HEK293T (cell line): ENCODE data around the gene DMGDH.

Experiments used
- BHLHE40 ChIP-seq: fragments of 450-650 bp; IDR thresholded peaks from 2 replicates; pipeline ENCODE4 v1.6.1; 2016; ENCODE audit warnings: mild to moderate bottlenecking, moderate library complexity, borderline replicate concordance
- FOXK2 ChIP-seq: fragments of 450-650 bp; IDR thresholded peaks from 2 replicates; pipeline ENCODE4 v1.6.1; 2016; ENCODE audit warnings: mild to moderate bottlenecking
- FOXM1 ChIP-seq: fragments of 450-650 bp; IDR thresholded peaks from 2 replicates; pipeline ENCODE4 v1.6.1; 2017; ENCODE audit warnings: mild to moderate bottlenecking, borderline replicate concordance
- ZNF384 ChIP-seq: fragments of 450-650 bp; IDR thresholded peaks from 2 replicates; pipeline ENCODE4 v1.6.1; 2016
- TF ChIP-seq, protein P1 (sequence below): fragments of 450-650 bp; IDR thresholded peaks from 2 replicates; pipeline ENCODE4 v1.6.1; 2016

DNA sequence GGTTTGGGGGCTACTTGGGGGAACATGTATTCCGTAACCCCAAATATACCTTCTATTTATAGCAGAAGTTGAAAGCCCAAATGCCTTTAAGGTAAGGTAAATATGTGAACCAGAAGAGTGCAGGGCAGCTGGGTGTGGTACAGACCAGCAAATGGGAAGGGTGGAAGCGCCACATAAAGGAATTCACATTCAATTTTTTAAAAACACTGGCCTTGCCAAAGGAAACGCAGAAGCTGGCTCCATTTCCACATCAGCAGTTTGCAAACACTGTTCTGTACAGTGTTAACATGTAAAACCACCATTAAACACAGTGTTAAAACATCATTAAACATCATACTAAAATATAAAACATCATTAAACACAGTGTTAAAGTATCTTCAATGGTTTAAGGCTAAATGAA is 38.6 kb upstream of the DMGDH start:
- TF ChIP-seq, protein P1, sequence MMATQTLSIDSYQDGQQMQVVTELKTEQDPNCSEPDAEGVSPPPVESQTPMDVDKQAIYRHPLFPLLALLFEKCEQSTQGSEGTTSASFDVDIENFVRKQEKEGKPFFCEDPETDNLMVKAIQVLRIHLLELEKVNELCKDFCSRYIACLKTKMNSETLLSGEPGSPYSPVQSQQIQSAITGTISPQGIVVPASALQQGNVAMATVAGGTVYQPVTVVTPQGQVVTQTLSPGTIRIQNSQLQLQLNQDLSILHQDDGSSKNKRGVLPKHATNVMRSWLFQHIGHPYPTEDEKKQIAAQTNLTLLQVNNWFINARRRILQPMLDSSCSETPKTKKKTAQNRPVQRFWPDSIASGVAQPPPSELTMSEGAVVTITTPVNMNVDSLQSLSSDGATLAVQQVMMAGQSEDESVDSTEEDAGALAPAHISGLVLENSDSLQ: no peak
- TF ChIP-seq FOXM1 (no peak), ZNF384 (no peak), BHLHE40 (no peak), FOXK2 (no peak)
